HEK293 (cell line): ENCODE results near the gene TAF6L.
A peak's percentile ranks its signal among the peaks of the same experiment; 100 is the strongest.

Experiments used
- CTCF ChIA-PET: fragments of 350-600 bp; formaldehyde crosslinking; extraction: SDS; loops from one replicate; lab custom pipeline; 2021; ENCODE audit warnings: antibody characterized with exemption; lab: Yijun Ruan, JAX
- POLR2A ChIA-PET: fragments of 300-600 bp; formaldehyde crosslinking; extraction: SDS; loops from one replicate; lab custom pipeline; 2020; ENCODE audit warnings: antibody characterized with exemption, inconsistent platforms; lab: Yijun Ruan, JAX
- H3K27ac ChIP-seq: fragments of 200-500 bp; sonication (Bioruptor generic); 2 replicates; pipeline ENCODE4 v1.5.1; 2014; ENCODE audit warnings: low read depth, low read length, control low read depth, inconsistent platforms; ENCODE audit errors: extremely low read depth
- H3K36me3 ChIP-seq, 2 experiments: fragments of 200-500 bp in 1 of 2; sonication (Bioruptor generic) in 1 of 2; 1 replicate in 1 of 2; 2 replicates in 1 of 2; pipeline ENCODE4 v1.5.1; 2014 to 2017; ENCODE audit warnings: inconsistent platforms in 2 of 2, low read length in 2 of 2; ENCODE audit not compliant: control insufficient read depth in 2 of 2, insufficient read depth in 1 of 2
- H3K4me1 ChIP-seq: fragments of 200-500 bp; sonication (Bioruptor generic); 2 replicates; pipeline ENCODE4 v1.5.1; 2014; ENCODE audit warnings: mild to moderate bottlenecking, low read length, inconsistent platforms; ENCODE audit not compliant: control insufficient read depth, insufficient read depth
- H3K4me3 ChIP-seq: 2 replicates; pipeline ENCODE4 v1.5.1; 2011; ENCODE audit warnings: low read depth, mild to moderate bottlenecking, control low read depth, low read length, moderate library complexity
- H3K9me3 ChIP-seq: fragments of 200-500 bp; sonication (Bioruptor generic); 2 replicates; pipeline ENCODE4 v1.5.1; 2014; ENCODE audit warnings: low read depth, low read length, inconsistent platforms; ENCODE audit not compliant: control insufficient read depth, insufficient read depth
- FEZF1 ChIP-seq: fragments of 450-650 bp; formaldehyde crosslinking; IDR thresholded peaks from 2 replicates; pipeline ENCODE4 v1.5.1; 2016; ENCODE audit warnings: missing biosample characterization, missing genetic modification characterization
- GLIS1 ChIP-seq: fragments of 450-650 bp; formaldehyde crosslinking; IDR thresholded peaks from 2 replicates; pipeline ENCODE4 v1.5.1; 2016; ENCODE audit warnings: missing biosample characterization, missing genetic modification characterization
- GLIS2 ChIP-seq: fragments of 450-650 bp; formaldehyde crosslinking; IDR thresholded peaks from 2 replicates; pipeline ENCODE4 v1.5.1; 2016; ENCODE audit warnings: missing biosample characterization, missing genetic modification characterization
- IKZF3 ChIP-seq: fragments of 450-650 bp; IDR thresholded peaks from 2 replicates; pipeline ENCODE4 v1.5.0; 2018; ENCODE audit warnings: missing biosample characterization, mild to moderate bottlenecking, missing genetic modification characterization, moderate library complexity
- SCRT2 ChIP-seq: fragments of 450-650 bp; formaldehyde crosslinking; IDR thresholded peaks from 2 replicates; pipeline ENCODE4 v1.5.1; 2016; ENCODE audit warnings: missing biosample characterization, missing genetic modification characterization
- SP3 ChIP-seq: fragments of 450-650 bp; formaldehyde crosslinking; IDR thresholded peaks from 2 replicates; pipeline ENCODE4 v1.5.1; 2016; ENCODE audit warnings: missing biosample characterization, missing genetic modification characterization
- SP7 ChIP-seq: fragments of 450-650 bp; formaldehyde crosslinking; IDR thresholded peaks from 2 replicates; pipeline ENCODE4 v1.5.1; 2016; ENCODE audit warnings: missing biosample characterization, missing genetic modification characterization
- TSHZ1 ChIP-seq: fragments of 450-650 bp; formaldehyde crosslinking; IDR thresholded peaks from 2 replicates; pipeline ENCODE4 v1.5.1; 2016; ENCODE audit warnings: missing biosample characterization, missing genetic modification characterization, borderline replicate concordance
- WT1 ChIP-seq: fragments of 450-650 bp; formaldehyde crosslinking; IDR thresholded peaks from 2 replicates; pipeline ENCODE4 v1.5.1; 2016; ENCODE audit warnings: missing biosample characterization, missing genetic modification characterization
- ZBTB21 ChIP-seq: fragments of 450-650 bp; formaldehyde crosslinking; IDR thresholded peaks from 2 replicates; pipeline ENCODE4 v1.5.1; 2017; ENCODE audit warnings: missing biosample characterization, missing genetic modification characterization
- ZEB2 ChIP-seq: fragments of 450-650 bp; formaldehyde crosslinking; IDR thresholded peaks from 2 replicates; pipeline ENCODE4 v1.5.1; 2016; ENCODE audit warnings: missing biosample characterization, missing genetic modification characterization
- ZNF121 ChIP-seq: fragments of 450-650 bp; formaldehyde crosslinking; IDR thresholded peaks from 2 replicates; pipeline ENCODE4 v1.5.1; 2016; ENCODE audit warnings: missing biosample characterization, missing genetic modification characterization
- ZNF148 ChIP-seq: fragments of 450-650 bp; formaldehyde crosslinking; IDR thresholded peaks from 2 replicates; pipeline ENCODE4 v1.5.0; 2017; ENCODE audit warnings: missing biosample characterization, missing genetic modification characterization, borderline replicate concordance
- ZNF174 ChIP-seq: fragments of 450-650 bp; formaldehyde crosslinking; IDR thresholded peaks from 2 replicates; pipeline ENCODE4 v1.5.0; 2017; ENCODE audit warnings: missing biosample characterization, mild to moderate bottlenecking, missing genetic modification characterization
- ZNF184 ChIP-seq: fragments of 450-650 bp; IDR thresholded peaks from 2 replicates; pipeline ENCODE4 v1.5.1; 2018; ENCODE audit warnings: missing biosample characterization, mild to moderate bottlenecking, missing genetic modification characterization
- ZNF266 ChIP-seq: fragments of 450-650 bp; formaldehyde crosslinking; IDR thresholded peaks from 2 replicates; pipeline ENCODE4 v1.5.1; 2016; ENCODE audit warnings: missing biosample characterization, missing genetic modification characterization, low read depth
- ZNF292 ChIP-seq: fragments of 450-650 bp; formaldehyde crosslinking; IDR thresholded peaks from 2 replicates; pipeline ENCODE4 v1.5.1; 2016; ENCODE audit warnings: low read depth, missing biosample characterization, missing genetic modification characterization, borderline replicate concordance
- ZNF302 ChIP-seq: fragments of 450-650 bp; formaldehyde crosslinking; IDR thresholded peaks from 2 replicates; pipeline ENCODE4 v1.5.1; 2016; ENCODE audit warnings: missing biosample characterization, missing genetic modification characterization, low read depth
- ZNF555 ChIP-seq: fragments of 450-650 bp; formaldehyde crosslinking; conservative IDR thresholded peaks from 2 replicates; pipeline ENCODE4 v1.5.1; 2017; ENCODE audit warnings: missing biosample characterization, mild to moderate bottlenecking, missing genetic modification characterization, inconsistent platforms
- ZNF624 ChIP-seq: fragments of 450-650 bp; formaldehyde crosslinking; IDR thresholded peaks from 2 replicates; pipeline ENCODE4 v1.5.1; 2017; ENCODE audit warnings: missing biosample characterization, missing genetic modification characterization
- ZNF626 ChIP-seq: fragments of 450-650 bp; sonication (Bioruptor Pico); formaldehyde crosslinking; IDR thresholded peaks from 2 replicates; pipeline ENCODE4 v1.5.1; 2018; ENCODE audit warnings: missing biosample characterization, missing genetic modification characterization, inconsistent platforms
- ZNF660 ChIP-seq: fragments of 450-650 bp; IDR thresholded peaks from 2 replicates; pipeline ENCODE4 v1.5.1; 2018; ENCODE audit warnings: missing biosample characterization, mild to moderate bottlenecking, missing genetic modification characterization

The TAF6L gene

GRCh38 chr11:62726156-62726914, 44.9 kb upstream of the TAF6L start (continued):
- TF ChIP-seq ZNF174, result no peak
- TF ChIP-seq FEZF1, result no peak
- no peak for TF ChIP-seq SP7 (tag by site-specific recombination)
- TF ChIP-seq IKZF3 (tag by site-specific recombination), result no peak
- no peak for TF ChIP-seq ZNF660 (tag by site-specific recombination)
- no peak for TF ChIP-seq ZBTB21 (tag by site-specific recombination)
- no peak for TF ChIP-seq ZNF184 (tag by site-specific recombination)
- no peak for TF ChIP-seq ZNF148 (tag by site-specific recombination)
- TF ChIP-seq ZNF555 (tag by site-specific recombination), result no peak
- TF ChIP-seq ZNF121 (tag by site-specific recombination), result no peak
- TF ChIP-seq SCRT2 (tag by site-specific recombination), result peak; percentile 51; the same call in 1 of the 2 replicates
- no peak for TF ChIP-seq ZNF626
- TF ChIP-seq ZNF292 (tag by site-specific recombination), result no peak
- no peak for TF ChIP-seq ZNF266 (tag by site-specific recombination)

- Histone ChIP-seq H3K9me3 (no peaks in the 10 kb centered on the region), H3K27ac (peak overlapping the region; percentile 98)
- CTCF ChIA-PET, result interaction anchor here (0.6 to 1.0 kb wide), 3 partner anchors 27 to 159 kb away, joined by 3 to 6 read pairs (median 4); partner anchors contain the start of gene ZBTB3
- TF ChIP-seq SP3 (tag by site-specific recombination), result no peak
- TF ChIP-seq ZNF660 (tag by site-specific recombination), result 0 out of 2 replicates have a peak, but pooled peaks have one; percentile 43
- peak; percentile 42; the same call in 1 of the 2 replicates for TF ChIP-seq GLIS2 (tag by site-specific recombination)
- TF ChIP-seq, all 188 proteins: peak for 2
- peak overlapping the region; percentile 93 for H3K4me3 ChIP-seq
- H3K4me1 ChIP-seq, result peaks cover 4% of the 10 kb centered on the region; the same call in 1 of the 2 replicates
- POLR2A ChIA-PET, result interaction anchor here (0.6 to 10.0 kb wide), 34 partner anchors 9 to 162 kb away, joined by 3 to 137 read pairs (median 8); partner anchors contain the start of genes BSCL2, C11orf98, CSKMT and EEF1G
- peaks cover 12 to 54% of the 10 kb centered on the region in 2 experiments; a peak in 2 of 3 replicates for H3K36me3 ChIP-seq
Observed at GRCh38 chr11:62726915-62727164, 44.4 kb upstream of the TAF6L start.

GRCh38 chr11:62727165-62727871, 43.9 kb upstream of the TAF6L start, which contains the start of gene HNRNPUL2:
HNRNPUL2 (minus strand) TSS chr11:62727457; CDS start chr11:62727156, 301 bp downstream.
- Histone ChIP-seq H3K4me1 (peaks cover 4% of the 10 kb centered on the region; the same call in 1 of the 2 replicates), H3K4me3 (peak within 1 kb of the TSS; percentile 93), H3K36me3 (peaks cover 12 to 50% of the 10 kb centered on the region in 2 experiments; a peak in 2 of 3 replicates), H3K27ac (peak within 1 kb of the TSS; percentile 98), H3K9me3 (no peaks in the 10 kb centered on the region)
- ChIA-PET POLR2A (interaction anchor here (0.5 to 10.0 kb wide), 42 partner anchors 9 to 163 kb away, joined by 3 to 137 read pairs (median 5); partner anchors contain the start of genes BSCL2, C11orf98, CSKMT and EEF1G), CTCF (interaction anchor here (0.5 to 1.0 kb wide), 6 partner anchors 26 to 366 kb away, joined by 3 to 6 read pairs (median 4); partner anchors contain the start of genes C11orf98, CSKMT and ZBTB3)
- TF ChIP-seq ZNF148 (tag by site-specific recombination) (no peak), ZNF624 (tag by site-specific recombination) (no peak), GLIS1 (peak; percentile 43; the same call in 1 of the 2 replicates), WT1 (peak; percentile 37; the same call in 1 of the 2 replicates), ZEB2 (tag by site-specific recombination) (peak; percentile 90), TSHZ1 (tag by site-specific recombination) (no peak), ZNF302 (tag by site-specific recombination) (no peak)
